HepG2 (cell line): ENCODE data around the gene USH2A.

Source experiments
- BRCA1 ChIP-seq: sonication (generic); formaldehyde crosslinking; IDR thresholded peaks from 2 replicates; pipeline ENCODE4 v1.4.0; 2020; ENCODE audit warnings: missing genetic modification reagents
- CCAR2 ChIP-seq: fragments of 200-400 bp; formaldehyde crosslinking; optimal IDR thresholded peaks from 2 replicates; pipeline ENCODE3; 2018; ENCODE audit warnings: low read depth, mild to moderate bottlenecking, low read length, moderate library complexity
- CTCF ChIP-seq: sonication (generic); formaldehyde crosslinking; IDR thresholded peaks from 2 replicates; pipeline ENCODE4 v1.5.0; 2020; ENCODE audit warnings: mild to moderate bottlenecking, missing genetic modification reagents, moderate library complexity
- EP300 ChIP-seq, 3 experiments: sonication (generic) in 1 of 3; formaldehyde crosslinking in 1 of 3; IDR thresholded peaks; 2 replicates each; pipeline versions ENCODE4 v1.5.1 to v1.6.1; 2011 to 2020; ENCODE audit warnings: low read depth in 2 of 3, low read length in 2 of 3, borderline replicate concordance in 1 of 3, improper control_type of control experiment in 1 of 3, mild to moderate bottlenecking in 1 of 3, missing genetic modification reagents in 1 of 3, moderate library complexity in 1 of 3
- MAX ChIP-seq: IDR thresholded peaks from 2 replicates; pipeline ENCODE4 v1.6.1; 2012; ENCODE audit warnings: inconsistent platforms
- NFE2L1 ChIP-seq: sonication (generic); formaldehyde crosslinking; IDR thresholded peaks from 2 replicates; pipeline ENCODE4 v1.4.0; 2020; ENCODE audit warnings: missing genetic modification reagents, mild to moderate bottlenecking, borderline replicate concordance
- NFYB ChIP-seq: sonication (generic); formaldehyde crosslinking; IDR thresholded peaks from 2 replicates; pipeline ENCODE4 v1.4.0; 2020; ENCODE audit warnings: missing genetic modification reagents
- NR1H2 ChIP-seq: sonication (generic); formaldehyde crosslinking; IDR thresholded peaks from 2 replicates; pipeline ENCODE4 v1.8.1; 2022; ENCODE audit warnings: low read depth, missing genetic modification reagents, borderline replicate concordance

GRCh38 chr1:215923129-215923824, 500.0 kb downstream of the USH2A start:
- no peak for TF ChIP-seq NR1H2 (CRISPR knock-in tag)
- TF ChIP-seq CTCF (CRISPR knock-in tag) = no peak
- TF ChIP-seq EP300 (IDR thresholded peaks at IDR 0.05; ENCODE audit: low read depth in 2 of 2, low read length in 2 of 2) = no peak
- no peak for TF ChIP-seq EP300 (CRISPR knock-in tag; IDR thresholded peaks at IDR 0.05; ENCODE audit: borderline replicate concordance)
- no peak for TF ChIP-seq NFE2L1 (CRISPR knock-in tag)
- no peak for TF ChIP-seq NFYB (CRISPR knock-in tag)
- no peak for TF ChIP-seq CCAR2
- TF ChIP-seq MAX = no peak
- TF ChIP-seq BRCA1 (CRISPR knock-in tag) = no peak
